WTC11 (cell line): Measurements from ENCODE around the gene PDHB. TPM values are rescaled to one million over a fixed set of nuclear protein-coding genes. Genes with fewer than 3 reads are reported as not detected.

Experiments
- ATAC-seq: fragments of 200-7000 bp; cut with Tn5 transposase; 2 replicates; pipeline ENCODE4 v1.10.0; 2021; ENCODE audit warnings: mild to moderate bottlenecking, moderate library complexity
- CTCF ChIA-PET: fragments of 300-600 bp; sonication (Branson Sonifier 250); formaldehyde crosslinking; loops from one replicate; lab custom pipeline; 2021; ENCODE audit warnings: antibody characterized with exemption; lab: Charles Lee
- POLR2A ChIA-PET: fragments of 350-600 bp; sonication (Branson Sonifier 250); formaldehyde crosslinking; loops from one replicate; lab custom pipeline; 2021; ENCODE audit warnings: antibody characterized with exemption; lab: Charles Lee
- DNase-seq: peaks from one replicate; pipeline ENCODE4 v3.0.0; 2021; ENCODE audit warnings: low spot score
- H3K27ac Mint-ChIP-seq: 2 replicates; pipeline ENCODE4 v1.8.0; 2021; ENCODE audit warnings: mixed read lengths
- H3K27me3 Mint-ChIP-seq: 2 replicates; pipeline ENCODE4 v1.8.0; 2021; ENCODE audit warnings: low read depth, mild to moderate bottlenecking, moderate library complexity, mixed read lengths
- H3K36me3 Mint-ChIP-seq: 2 replicates; pipeline ENCODE4 v1.8.0; 2021; ENCODE audit warnings: mixed read lengths
- H3K4me1 Mint-ChIP-seq: 2 replicates; pipeline ENCODE4 v1.8.0; 2022; ENCODE audit warnings: mixed read lengths
- H3K4me3 Mint-ChIP-seq: 2 replicates; pipeline ENCODE4 v1.8.0; 2021; ENCODE audit warnings: mild to moderate bottlenecking, moderate library complexity, mixed read lengths
- H3K9me3 Mint-ChIP-seq: 2 replicates; pipeline ENCODE4 v1.8.0; 2021; ENCODE audit warnings: mixed read lengths
- AR ChIP-seq: fragments of 250-450 bp; sonication (Bioruptor Pico); IDR thresholded peaks from 2 replicates; pipeline ENCODE4 v1.9.0; 2021; ENCODE audit warnings: mild to moderate bottlenecking
- CREB1 ChIP-seq: sonication (generic); formaldehyde crosslinking; IDR thresholded peaks from 2 replicates; pipeline ENCODE4 v1.8.0; 2023; ENCODE audit warnings: mild to moderate bottlenecking, missing genetic modification reagents
- CREM ChIP-seq: sonication (generic); formaldehyde crosslinking; IDR thresholded peaks from 2 replicates; pipeline ENCODE4 v1.8.1; 2022; ENCODE audit warnings: mild to moderate bottlenecking, missing genetic modification reagents, moderate library complexity
- FOXK1 ChIP-seq: sonication (generic); formaldehyde crosslinking; IDR thresholded peaks from 2 replicates; pipeline ENCODE4 v1.8.0; 2022; ENCODE audit warnings: mild to moderate bottlenecking, moderate library complexity, missing genetic modification reagents
- FOXP4 ChIP-seq: sonication (generic); formaldehyde crosslinking; IDR thresholded peaks from 2 replicates; pipeline ENCODE4 v1.8.0; 2022; ENCODE audit warnings: mild to moderate bottlenecking, missing genetic modification reagents
- GRHL2 ChIP-seq: fragments of 250-450 bp; sonication (Bioruptor Pico); IDR thresholded peaks from 2 replicates; pipeline ENCODE4 v1.8.0; 2022; ENCODE audit warnings: mild to moderate bottlenecking, moderate library complexity; ENCODE audit not compliant: insufficient replicate concordance, severe bottlenecking
- GTF2I ChIP-seq: fragments of 250-450 bp; sonication (Bioruptor Pico); conservative IDR thresholded peaks from 2 replicates; pipeline ENCODE4 v1.4.0; 2021; ENCODE audit warnings: mild to moderate bottlenecking
- MAX ChIP-seq: sonication (generic); formaldehyde crosslinking; IDR thresholded peaks from 2 replicates; pipeline ENCODE4 v1.8.0; 2022; ENCODE audit warnings: mild to moderate bottlenecking, missing genetic modification reagents
- NFE2L1 ChIP-seq: sonication (generic); formaldehyde crosslinking; IDR thresholded peaks from 2 replicates; pipeline ENCODE4 v1.8.1; 2023; ENCODE audit warnings: missing genetic modification reagents
- PRDM15 ChIP-seq: sonication (generic); formaldehyde crosslinking; IDR thresholded peaks from 2 replicates; pipeline ENCODE4 v1.8.0; 2022; ENCODE audit warnings: missing genetic modification reagents
- TEAD4 ChIP-seq: sonication (generic); formaldehyde crosslinking; IDR thresholded peaks from 2 replicates; pipeline ENCODE4 v1.8.0; 2022; ENCODE audit warnings: mild to moderate bottlenecking, missing genetic modification reagents
- USF1 ChIP-seq: sonication (generic); formaldehyde crosslinking; IDR thresholded peaks from 2 replicates; pipeline ENCODE4 v1.8.0; 2022; ENCODE audit warnings: mild to moderate bottlenecking, missing genetic modification reagents
- ZNF416 ChIP-seq: fragments of 250-450 bp; sonication (Bioruptor Pico); IDR thresholded peaks from 2 replicates; pipeline ENCODE4 v1.9.0; 2021; ENCODE audit warnings: mild to moderate bottlenecking, inconsistent platforms
- ZNF425 ChIP-seq: fragments of 250-450 bp; sonication (Bioruptor Pico); conservative IDR thresholded peaks from 2 replicates; pipeline ENCODE4 v1.9.0; 2021; ENCODE audit warnings: mild to moderate bottlenecking
- ZNF671 ChIP-seq: fragments of 250-450 bp; sonication (Bioruptor Pico); IDR thresholded peaks from 2 replicates; pipeline ENCODE4 v1.8.0; 2021; ENCODE audit warnings: mild to moderate bottlenecking
- total RNA-seq: library from RNA; stranded (reverse); gene quantifications from 3 replicates; pipeline ENCODE4 v1.2.3, GENCODE V29; 2021

The PDHB gene
- total RNA-seq, 1 experiment from 2014 or later: 131 TPM

GRCh38 chr3:58421004-58421403 is 12.6 kb downstream of the PDHB start:
- DNase-seq (no peak), ATAC-seq (no peak)
- POLR2A ChIA-PET: interaction anchor here (1.2 kb wide), 1 partner anchor 15 kb away, joined by 3 read pairs; no protein-coding TSS in a partner anchor
- no peaks in the 10 kb centered on the region for H3K9me3 Mint-ChIP-seq
- H3K27me3 Mint-ChIP-seq: no peaks in the 10 kb centered on the region
- no peak overlapping the region for H3K4me3 Mint-ChIP-seq
- H3K36me3 Mint-ChIP-seq: peaks cover 23% of the 10 kb centered on the region
- no peak overlapping the region; the same call in 1 of the 2 replicates for H3K27ac Mint-ChIP-seq
- H3K4me1 Mint-ChIP-seq: peaks cover 12% of the 10 kb centered on the region
- CTCF ChIA-PET: interaction anchor here (1.2 to 1.6 kb wide), 2 partner anchors 115 to 233 kb away, joined by 3 read pairs; partner anchors contain the start of genes HTD2 and RPP14
- no peak for TF ChIP-seq ZNF671 (CRISPR knock-in tag)
- no peak for TF ChIP-seq TEAD4 (CRISPR knock-in tag)
- no peak for TF ChIP-seq CREB1
- no peak for TF ChIP-seq CREM (CRISPR knock-in tag)
- TF ChIP-seq FOXK1: no peak
- TF ChIP-seq ZNF425: no peak
- TF ChIP-seq NFE2L1 (CRISPR knock-in tag): no peak
- no peak for TF ChIP-seq PRDM15 (CRISPR knock-in tag)
- TF ChIP-seq ZNF416 (CRISPR knock-in tag): no peak
- TF ChIP-seq USF1 (CRISPR knock-in tag): no peak
- no peak for TF ChIP-seq FOXP4 (CRISPR knock-in tag)

GRCh38 chr3:58419780-58420507 is 13.7 kb downstream of the PDHB start:
- Mint-ChIP-seq H3K36me3 (peaks cover 14% of the 10 kb centered on the region), H3K4me3 (no peak overlapping the region), H3K4me1 (peaks cover 14% of the 10 kb centered on the region), H3K9me3 (no peaks in the 10 kb centered on the region), H3K27me3 (no peaks in the 10 kb centered on the region), H3K27ac (peak overlapping the region; percentile 82)
- ChIA-PET CTCF (interaction anchor here (0.6 to 1.6 kb wide), 3 partner anchors 114 to 339 kb away, joined by 3 read pairs; partner anchors contain the start of genes HTD2 and RPP14), POLR2A (no interaction called here)
- ATAC-seq: no peak
- TF ChIP-seq AR (CRISPR knock-in tag) (no peak), MAX (CRISPR knock-in tag) (no peak), GRHL2 (CRISPR knock-in tag) (no peak), GTF2I (CRISPR knock-in tag) (no peak)
- no peak for DNase-seq
